Tibial artery (tissue), 4 donors: ENCODE results near the gene KIF1A.
A peak's percentile ranks its signal among the peaks of the same experiment; 100 is the strongest.

Experiments used
- DNase-seq, 2 donors: peaks; one replicate each; pipeline ENCODE4 v3.0.0-alpha.2; 2019
- H3K27ac ChIP-seq, 2 donors: fragments of 200-600 bp; sonication (generic) in 1 of 2; 1 replicate in 1 of 2; 2 replicates in 1 of 2; pipeline ENCODE4 v1.5.1; 2018 to 2019; ENCODE audit warnings: mild to moderate bottlenecking in 1 of 2
- H3K27me3 ChIP-seq, 2 donors: fragments of 200-600 bp; sonication (generic) in 1 of 2; one replicate each; pipeline versions ENCODE4 v1.5.1 to v1.6.0; 2016 to 2019
- H3K36me3 ChIP-seq, 3 donors: fragments of 200-600 bp; sonication (generic) in 2 of 3; one replicate each; pipeline ENCODE4 v1.5.1; 2016 to 2019; ENCODE audit warnings: mild to moderate bottlenecking in 2 of 3
- H3K4me1 ChIP-seq, 4 donors: fragments of 200-600 bp; sonication (generic) in 2 of 4; 1 replicate in 3 of 4; 2 replicates in 1 of 4; pipeline ENCODE4 v1.5.1; 2016 to 2019
- H3K4me3 ChIP-seq, 2 donors: fragments of 200-600 bp; sonication (generic) in 1 of 2; 1 replicate in 1 of 2; 2 replicates in 1 of 2; pipeline ENCODE4 v1.5.1; 2018 to 2019; ENCODE audit warnings: mild to moderate bottlenecking in 2 of 2
- H3K9me3 ChIP-seq, 3 donors: fragments of 200-600 bp; sonication (generic) in 1 of 3; one replicate each; pipeline ENCODE4 v1.5.1; 2016 to 2019
- CTCF ChIP-seq, 2 experiments: fragments of 200-600 bp in 1 of 2; fragments of 450-650 bp in 1 of 2; IDR thresholded peaks; one replicate each; pipeline ENCODE4 v1.5.1; 2017 to 2019; ENCODE audit warnings: antibody characterized with exemption in 2 of 2, mild to moderate bottlenecking in 1 of 2, moderate library complexity in 1 of 2
- intact Hi-C: fragments of 100-400 bp; cut with DNase I; formaldehyde crosslinking; loops from one replicate; pipeline ENCODE4 v1.15.0; 2023; ENCODE audit warnings: low total_unique reads

KIF1A gene

GRCh38 chr2:240819858-240820606, at the start of gene KIF1A:
Gene KIF1A, minus strand, starts transcription at chr2:240820219. Its CDS starts 22,467 bp downstream, at chr2:240797752.
- H3K27me3 ChIP-seq = peaks cover 0 to 88% of the 10 kb centered on the region in 2 donors
- H3K9me3 ChIP-seq = peaks cover 0 to 6% (median 0%) of the 10 kb centered on the region in 3 donors
- DNase-seq = no peak
- peaks cover 0 to 32% (median 25%) of the 10 kb centered on the region in 4 donors for H3K4me1 ChIP-seq
- no peaks in the 10 kb centered on the region for H3K36me3 ChIP-seq
- H3K27ac ChIP-seq = no peak within 1 kb of the TSS
- peak within 1 kb of the TSS; percentile 19 to 34 for H3K4me3 ChIP-seq
- intact Hi-C loops = no loop called here
- TF ChIP-seq CTCF (IDR thresholded peaks at IDR 0.05) = no peak

GRCh38 chr2:240869109-240869955, 49.3 kb upstream of the KIF1A start:
- no peak for DNase-seq
- Histone ChIP-seq H3K4me1 (no peaks in the 10 kb centered on the region), H3K27me3 (peaks cover 0 to 48% of the 10 kb centered on the region in 2 donors), H3K9me3 (no peaks in the 10 kb centered on the region), H3K27ac (no peak overlapping the region), H3K4me3 (no peak overlapping the region), H3K36me3 (no peaks in the 10 kb centered on the region)
- intact Hi-C loops = no loop called here
- TF ChIP-seq CTCF (IDR thresholded peaks at IDR 0.05) = no peak

- Histone ChIP-seq H3K27ac (no peak within 1 kb of the TSS), H3K9me3 (no peaks in the 10 kb centered on the region), H3K4me1 (no peaks in the 10 kb centered on the region), H3K36me3 (no peaks in the 10 kb centered on the region), H3K27me3 (peaks cover 0 to 43% of the 10 kb centered on the region in 2 donors), H3K4me3 (no peak within 1 kb of the TSS)
- DNase-seq = peak in 1 of 2 donors; percentile 54
- TF ChIP-seq CTCF (IDR thresholded peaks at IDR 0.05) = no peak
- intact Hi-C loops = no loop called here
Measured at GRCh38 chr2:240868286-240869108, 48.5 kb upstream of the KIF1A start, which contains the start of gene AGXT. Gene AGXT, plus strand, starts transcription at chr2:240868824. Its CDS starts 42 bp downstream, at chr2:240868866.

GRCh38 chr2:240865391-240865790, 45.4 kb upstream of the KIF1A start:
- no peaks in the 10 kb centered on the region for H3K9me3 ChIP-seq
- intact Hi-C loops = no loop called here
- H3K27ac ChIP-seq = no peak overlapping the region
- DNase-seq = no peak
- no peaks in the 10 kb centered on the region for H3K4me1 ChIP-seq
- H3K36me3 ChIP-seq = no peaks in the 10 kb centered on the region
- peaks cover 0 to 20% of the 10 kb centered on the region in 2 donors for H3K27me3 ChIP-seq
- H3K4me3 ChIP-seq = no peak overlapping the region
- no peak for TF ChIP-seq CTCF (IDR thresholded peaks at IDR 0.05)

- Histone ChIP-seq H3K9me3 (no peaks in the 10 kb centered on the region), H3K4me1 (no peaks in the 10 kb centered on the region), H3K27ac (no peak overlapping the region), H3K27me3 (peaks cover 0 to 10% of the 10 kb centered on the region in 2 donors), H3K36me3 (no peaks in the 10 kb centered on the region), H3K4me3 (no peak overlapping the region)
- intact Hi-C loops = no loop called here
- DNase-seq = no peak
- TF ChIP-seq CTCF (IDR thresholded peaks at IDR 0.05) = no peak
Measured at GRCh38 chr2:240864475-240864874, 44.5 kb upstream of the KIF1A start.
